Measurements from ENCODE around the gene EEF1AKMT2. TPM values are rescaled to one million over a fixed set of nuclear protein-coding genes. Genes with fewer than 3 reads are reported as not detected.
"Not testable (repeated sequence)": the region's sequence is repeated elsewhere in the genome, so short reads cannot be mapped to it uniquely, and the experiment has no call there.

Gene EEF1AKMT2
- total RNA-seq, 1 donor = 10.2 TPM

- no peak for DNase-seq (ENCODE audit: low read depth in 2 of 3, low spot score in 2 of 3)
Observed at GRCh38 chr10:124756156-124756903, 35.4 kb downstream of the EEF1AKMT2 start.

GRCh38 chr10:124755581-124755980 is 36.1 kb downstream of the EEF1AKMT2 start:
- DNase-seq (ENCODE audit: low read depth in 2 of 3, low spot score in 2 of 3) = no peak

- DNase-seq (ENCODE audit: low read depth in 2 of 3, low spot score in 2 of 3) = no peak
Observed at GRCh38 chr10:124754227-124754626, 37.5 kb downstream of the EEF1AKMT2 start.

GRCh38 chr10:124748953-124749645 is 42.6 kb downstream of the EEF1AKMT2 start:
- no peak for DNase-seq (ENCODE audit: low read depth in 2 of 3, low spot score in 2 of 3)

- DNase-seq (ENCODE audit: low read depth in 2 of 3, low spot score in 2 of 3) = no peak
Observed at GRCh38 chr10:124748166-124748565, 43.5 kb downstream of the EEF1AKMT2 start.

- no peak for DNase-seq (ENCODE audit: low read depth in 2 of 3, low spot score in 2 of 3)
Observed at GRCh38 chr10:124747745-124748144, 43.9 kb downstream of the EEF1AKMT2 start.

GRCh38 chr10:124746992-124747391 is 44.7 kb downstream of the EEF1AKMT2 start:
- DNase-seq (ENCODE audit: low read depth in 2 of 3, low spot score in 2 of 3) = no peak

- DNase-seq (ENCODE audit: low read depth in 2 of 3, low spot score in 2 of 3) = not testable (repeated sequence)
Observed at GRCh38 chr10:124746447-124746846, 45.2 kb downstream of the EEF1AKMT2 start.

- peak in 1 of 3 donors; percentile 84 for DNase-seq (ENCODE audit: low read depth in 2 of 3, low spot score in 2 of 3)
Observed at GRCh38 chr10:124745673-124746072, 46.0 kb downstream of the EEF1AKMT2 start.

- no peak for DNase-seq (ENCODE audit: low read depth in 2 of 3, low spot score in 2 of 3)
Observed at GRCh38 chr10:124745252-124745651, 46.4 kb downstream of the EEF1AKMT2 start.

- peak; percentile 67 to 83 (median 79) for DNase-seq (ENCODE audit: low read depth in 2 of 3, low spot score in 2 of 3)
Observed at GRCh38 chr10:124744102-124745050, 47.3 kb downstream of the EEF1AKMT2 start, which contains the start of gene FAM53B. FAM53B (minus strand) TSS chr10:124744378; CDS start chr10:124706713, 37,665 bp downstream.

GRCh38 chr10:124743191-124744101 is 48.2 kb downstream of the EEF1AKMT2 start:
- DNase-seq (ENCODE audit: low read depth in 2 of 3, low spot score in 2 of 3) = peak in 1 of 3 donors; percentile 39

GRCh38 chr10:124742413-124743190 is 49.1 kb downstream of the EEF1AKMT2 start:
- DNase-seq (ENCODE audit: low read depth in 2 of 3, low spot score in 2 of 3) = no peak

- DNase-seq (ENCODE audit: low read depth in 2 of 3, low spot score in 2 of 3) = peak in 1 of 3 donors; percentile 26
Observed at GRCh38 chr10:124741922-124742412, 49.7 kb downstream of the EEF1AKMT2 start.

GRCh38 chr10:124741281-124741921 is 50.3 kb downstream of the EEF1AKMT2 start:
- DNase-seq (ENCODE audit: low read depth in 2 of 3, low spot score in 2 of 3) = peak in 1 of 3 donors; percentile 75

GRCh38 chr10:124740369-124741280 is 51.1 kb downstream of the EEF1AKMT2 start:
- peak in 1 of 3 donors; percentile 76 for DNase-seq (ENCODE audit: low read depth in 2 of 3, low spot score in 2 of 3)

- no peak for DNase-seq (ENCODE audit: low read depth in 2 of 3, low spot score in 2 of 3)
Observed at GRCh38 chr10:124739986-124740368, 51.7 kb downstream of the EEF1AKMT2 start.

Measured in hematopoietic multipotent progenitor cell (in vitro differentiated cells).